ENCODE results near the gene MAEA.

DNA sequence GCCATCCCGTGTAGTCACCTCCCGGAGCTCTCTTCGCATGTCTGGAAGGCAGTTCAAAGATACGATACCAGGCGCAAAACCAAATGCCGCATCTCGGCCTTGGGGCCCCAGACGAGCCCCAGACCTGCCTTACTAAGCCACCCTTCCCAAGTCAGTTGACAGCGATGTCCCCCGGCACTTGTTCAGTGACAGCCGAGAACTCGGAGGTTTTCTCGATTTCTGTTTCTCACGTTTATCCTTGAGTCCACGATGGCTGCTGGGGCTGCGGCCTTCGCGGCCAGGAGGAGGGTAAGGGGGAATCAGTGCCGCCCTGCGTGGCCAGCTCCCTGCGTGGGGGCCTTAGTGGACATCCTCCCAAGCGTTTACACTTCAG is 7.3 kb downstream of the MAEA start:
- TF ChIP-seq, protein P1, sequence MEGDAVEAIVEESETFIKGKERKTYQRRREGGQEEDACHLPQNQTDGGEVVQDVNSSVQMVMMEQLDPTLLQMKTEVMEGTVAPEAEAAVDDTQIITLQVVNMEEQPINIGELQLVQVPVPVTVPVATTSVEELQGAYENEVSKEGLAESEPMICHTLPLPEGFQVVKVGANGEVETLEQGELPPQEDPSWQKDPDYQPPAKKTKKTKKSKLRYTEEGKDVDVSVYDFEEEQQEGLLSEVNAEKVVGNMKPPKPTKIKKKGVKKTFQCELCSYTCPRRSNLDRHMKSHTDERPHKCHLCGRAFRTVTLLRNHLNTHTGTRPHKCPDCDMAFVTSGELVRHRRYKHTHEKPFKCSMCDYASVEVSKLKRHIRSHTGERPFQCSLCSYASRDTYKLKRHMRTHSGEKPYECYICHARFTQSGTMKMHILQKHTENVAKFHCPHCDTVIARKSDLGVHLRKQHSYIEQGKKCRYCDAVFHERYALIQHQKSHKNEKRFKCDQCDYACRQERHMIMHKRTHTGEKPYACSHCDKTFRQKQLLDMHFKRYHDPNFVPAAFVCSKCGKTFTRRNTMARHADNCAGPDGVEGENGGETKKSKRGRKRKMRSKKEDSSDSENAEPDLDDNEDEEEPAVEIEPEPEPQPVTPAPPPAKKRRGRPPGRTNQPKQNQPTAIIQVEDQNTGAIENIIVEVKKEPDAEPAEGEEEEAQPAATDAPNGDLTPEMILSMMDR (IDR thresholded peaks at IDR 0.05; ENCODE audit: low read depth, low read length) = no peak
- no peak for TF ChIP-seq EZH2phosphoT487 (IDR thresholded peaks at IDR 0.05; ENCODE audit: low read depth)

Data from OCI-LY3 (cell line).